ENCODE measurements around the gene PFKP.

PFKP gene

GRCh38 chr10:3076138-3076537 is 8.8 kb downstream of the PFKP start:
- TF ChIP-seq CTCF (IDR thresholded peaks at IDR 0.05; ENCODE audit: low read length, missing control alignments) = no peak
- no peak for DNase-seq (ENCODE audit: low read depth)
- H3K4me3 ChIP-seq (replicated peaks; ENCODE audit: low read depth, low read length) = no peak overlapping the region

GRCh38 chr10:3077509-3077908 is 10.2 kb downstream of the PFKP start:
- DNase-seq (ENCODE audit: low read depth) = no peak
- no peak for TF ChIP-seq CTCF (IDR thresholded peaks at IDR 0.05; ENCODE audit: low read length, missing control alignments)
- H3K4me3 ChIP-seq (replicated peaks; ENCODE audit: low read depth, low read length) = no peak overlapping the region

- no peak for DNase-seq (ENCODE audit: low read depth)
- no peak overlapping the region for H3K4me3 ChIP-seq (replicated peaks; ENCODE audit: low read depth, low read length)
- no peak for TF ChIP-seq CTCF (IDR thresholded peaks at IDR 0.05; ENCODE audit: low read length, missing control alignments)
Measured at GRCh38 chr10:3077940-3078630, 10.7 kb downstream of the PFKP start.

GRCh38 chr10:3081383-3081981 is 14.1 kb downstream of the PFKP start:
- H3K4me3 ChIP-seq (replicated peaks; ENCODE audit: low read depth, low read length) = no peak overlapping the region
- no peak for TF ChIP-seq CTCF (IDR thresholded peaks at IDR 0.05; ENCODE audit: low read length, missing control alignments)
- DNase-seq (ENCODE audit: low read depth) = no peak

GRCh38 chr10:3082290-3082689 is 14.9 kb downstream of the PFKP start:
- TF ChIP-seq CTCF (IDR thresholded peaks at IDR 0.05; ENCODE audit: low read length, missing control alignments) = no peak
- H3K4me3 ChIP-seq (replicated peaks; ENCODE audit: low read depth, low read length) = no peak overlapping the region
- no peak for DNase-seq (ENCODE audit: low read depth)

GRCh38 chr10:3085785-3086567 is 18.6 kb downstream of the PFKP start:
- no peak overlapping the region for H3K4me3 ChIP-seq (replicated peaks; ENCODE audit: low read depth, low read length)
- TF ChIP-seq CTCF (IDR thresholded peaks at IDR 0.05; ENCODE audit: low read length, missing control alignments) = no peak
- DNase-seq (ENCODE audit: low read depth) = no peak
